RWPE1 (cell line): ENCODE measurements around the gene NLGN1.
A peak's percentile ranks its signal among the peaks of the same experiment; 100 is the strongest.

Source experiments
- CTCF ChIA-PET: fragments of 350-600 bp; sonication (Branson Sonifier 250); formaldehyde crosslinking; extraction: SDS; loops from one replicate; lab custom pipeline; 2021; lab: Yijun Ruan, JAX
- POLR2A ChIA-PET: fragments of 400-600 bp; formaldehyde crosslinking; extraction: SDS; loops from one replicate; lab custom pipeline; 2020; ENCODE audit warnings: antibody characterized with exemption; ENCODE audit not compliant: low non-redundant PET; lab: Yijun Ruan, JAX
- DNase-seq: peaks from one replicate; pipeline ENCODE4 v3.0.0; 2012; ENCODE audit warnings: low spot score
- H3K27ac ChIP-seq: fragments of 450-650 bp; 2 replicates; pipeline ENCODE4 v1.5.1; 2017
- TF ChIP-seq, protein P1 (sequence below): fragments of 450-650 bp; conservative IDR thresholded peaks from 2 replicates; pipeline ENCODE4 v1.5.1; 2017; ENCODE audit warnings: low read depth, mild to moderate bottlenecking

The NLGN1 gene

DNA sequence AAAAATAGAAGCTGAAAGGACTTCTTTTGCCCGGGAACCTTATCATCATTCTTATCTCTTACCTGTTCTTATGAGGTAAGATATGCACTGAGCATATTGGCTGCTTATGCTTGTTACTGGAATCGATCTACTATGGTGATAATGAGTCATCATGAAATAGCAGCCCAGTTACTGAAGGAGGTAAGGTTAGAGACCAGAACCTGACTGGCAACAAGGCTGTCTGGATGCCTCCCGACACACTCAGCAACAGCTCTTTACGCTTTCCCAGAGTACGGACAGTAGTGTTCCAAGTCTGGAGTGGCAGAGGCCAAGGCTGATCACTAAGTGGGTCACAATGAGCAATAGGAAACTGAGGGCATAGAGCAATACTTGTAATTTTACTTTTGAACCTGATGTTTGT lies 314.1 kb downstream of the NLGN1 start:
- TF ChIP-seq, protein P1, sequence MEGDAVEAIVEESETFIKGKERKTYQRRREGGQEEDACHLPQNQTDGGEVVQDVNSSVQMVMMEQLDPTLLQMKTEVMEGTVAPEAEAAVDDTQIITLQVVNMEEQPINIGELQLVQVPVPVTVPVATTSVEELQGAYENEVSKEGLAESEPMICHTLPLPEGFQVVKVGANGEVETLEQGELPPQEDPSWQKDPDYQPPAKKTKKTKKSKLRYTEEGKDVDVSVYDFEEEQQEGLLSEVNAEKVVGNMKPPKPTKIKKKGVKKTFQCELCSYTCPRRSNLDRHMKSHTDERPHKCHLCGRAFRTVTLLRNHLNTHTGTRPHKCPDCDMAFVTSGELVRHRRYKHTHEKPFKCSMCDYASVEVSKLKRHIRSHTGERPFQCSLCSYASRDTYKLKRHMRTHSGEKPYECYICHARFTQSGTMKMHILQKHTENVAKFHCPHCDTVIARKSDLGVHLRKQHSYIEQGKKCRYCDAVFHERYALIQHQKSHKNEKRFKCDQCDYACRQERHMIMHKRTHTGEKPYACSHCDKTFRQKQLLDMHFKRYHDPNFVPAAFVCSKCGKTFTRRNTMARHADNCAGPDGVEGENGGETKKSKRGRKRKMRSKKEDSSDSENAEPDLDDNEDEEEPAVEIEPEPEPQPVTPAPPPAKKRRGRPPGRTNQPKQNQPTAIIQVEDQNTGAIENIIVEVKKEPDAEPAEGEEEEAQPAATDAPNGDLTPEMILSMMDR, result no peak
- POLR2A ChIA-PET, result no interaction called here
- CTCF ChIA-PET, result interaction anchor here (0.7 kb wide), 1 partner anchor 1107 kb away, joined by 3 read pairs; no protein-coding TSS in a partner anchor
- peak; percentile 12 for DNase-seq
- no peak overlapping the region for H3K27ac ChIP-seq

DNA sequence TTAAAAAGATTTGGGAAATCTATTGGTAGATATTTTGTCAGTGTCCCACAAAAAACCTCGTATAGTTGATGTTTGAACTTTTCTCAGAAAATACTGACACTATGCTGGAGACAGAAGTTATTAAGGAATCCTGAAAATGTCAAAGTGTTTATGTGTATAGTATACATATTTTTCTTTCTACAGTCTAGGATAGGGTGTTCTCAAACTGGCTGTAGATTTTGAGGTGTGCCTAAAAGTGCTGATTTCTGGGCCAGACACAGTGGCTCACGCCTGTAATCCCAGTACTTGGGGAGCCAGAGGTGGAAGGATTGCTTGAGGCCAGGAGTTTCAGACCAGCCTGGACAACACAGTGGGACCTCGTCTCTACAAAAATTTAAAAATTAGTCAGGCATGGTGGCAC lies 322.0 kb downstream of the NLGN1 start:
- no peak overlapping the region for H3K27ac ChIP-seq
- no peak for DNase-seq
- POLR2A ChIA-PET, result no interaction called here
- TF ChIP-seq, protein P1, result no peak
- CTCF ChIA-PET, result interaction anchor here (0.6 kb wide), 1 partner anchor 645 kb away, joined by 4 read pairs; no protein-coding TSS in a partner anchor

GRCh38 chr3:173725507-173725906 lies 328.0 kb downstream of the NLGN1 start:
- no peak for DNase-seq
- CTCF ChIA-PET, result no interaction called here

DNA sequence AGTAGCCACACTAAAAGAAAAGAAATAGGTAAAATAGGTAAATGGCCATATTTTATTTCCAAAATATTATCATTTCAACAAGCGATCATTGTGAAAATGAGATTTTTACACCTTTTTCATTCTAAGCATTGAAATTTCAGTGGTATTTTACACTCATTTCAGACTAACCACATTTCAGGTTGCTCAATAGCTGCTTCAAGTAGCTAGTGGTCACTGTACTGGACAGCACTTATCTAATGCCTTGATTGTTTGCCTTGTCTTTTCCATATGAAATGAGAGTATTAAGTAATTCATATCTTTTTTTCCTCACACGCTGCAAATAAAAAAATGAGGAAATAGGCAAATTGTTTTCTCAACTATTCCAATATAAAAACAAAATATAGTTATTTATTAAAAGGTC lies 332.8 kb downstream of the NLGN1 start:
- TF ChIP-seq, protein P1, result no peak
- H3K27ac ChIP-seq, result no peak overlapping the region
- ChIA-PET POLR2A (no interaction called here), CTCF (interaction anchor here (0.6 kb wide), 1 partner anchor 174 kb away, joined by 4 read pairs; no protein-coding TSS in a partner anchor)
- no peak for DNase-seq

More at GRCh38 chr3:173725507-173725906, 328.0 kb downstream of the NLGN1 start:
- H3K27ac ChIP-seq, result no peak overlapping the region
- POLR2A ChIA-PET, result no interaction called here
- TF ChIP-seq, protein P1, result no peak

DNA sequence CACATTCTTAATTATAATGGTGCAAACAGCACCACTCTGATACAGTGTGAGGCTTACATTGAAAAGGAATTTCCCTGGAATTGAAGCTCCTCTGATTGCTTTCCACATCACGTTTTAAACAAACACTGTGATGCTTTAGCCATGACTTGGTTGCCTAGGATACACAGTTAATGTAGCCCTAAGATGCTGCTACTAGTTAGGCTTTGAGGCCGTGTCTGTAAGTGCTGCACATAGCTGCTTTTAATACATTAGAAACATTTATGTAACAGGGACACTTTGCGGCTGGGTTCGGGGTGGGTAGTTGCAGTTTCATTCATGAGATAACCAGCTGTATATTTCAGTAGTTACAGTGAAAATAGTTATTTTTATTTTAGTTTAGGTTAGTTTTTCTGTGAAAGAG lies 334.7 kb downstream of the NLGN1 start:
- TF ChIP-seq, protein P1, result no peak
- ChIA-PET POLR2A (no interaction called here), CTCF (no interaction called here)
- no peak for DNase-seq
- no peak overlapping the region for H3K27ac ChIP-seq

DNA sequence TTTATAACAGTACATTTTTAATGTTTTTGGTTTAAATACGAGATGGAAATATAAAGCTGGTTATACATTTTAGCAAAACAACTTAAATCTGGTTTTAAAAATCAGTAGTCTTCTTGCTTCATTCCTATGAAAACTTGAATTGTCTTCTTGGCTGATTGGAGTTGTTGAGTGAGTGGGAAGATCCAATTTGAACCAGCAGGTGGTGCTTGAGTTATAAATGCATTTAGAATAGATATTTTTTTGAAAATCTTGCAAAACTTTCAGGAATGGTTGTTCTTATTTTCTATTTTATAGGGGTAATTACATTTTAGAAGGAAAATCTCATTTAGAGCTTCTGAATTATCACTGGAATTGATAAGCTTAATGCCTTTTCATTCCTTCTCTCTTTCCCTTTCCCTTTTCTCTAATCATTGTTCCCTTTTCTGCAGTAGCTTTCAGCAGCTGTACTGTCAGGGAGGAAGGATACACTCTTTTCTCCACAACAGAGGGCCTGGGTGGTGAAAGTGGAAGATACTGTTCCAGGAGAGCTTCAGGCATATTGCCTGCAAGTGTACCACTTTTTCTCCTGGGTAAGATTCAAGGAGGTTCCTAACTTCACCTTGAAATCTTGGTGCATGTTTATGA lies 335.6 kb downstream of the NLGN1 start:
- H3K27ac ChIP-seq, result no peak overlapping the region
- TF ChIP-seq, protein P1, result 0 out of 2 replicates have a peak, but pooled peaks have one; percentile 15
- ChIA-PET POLR2A (no interaction called here), CTCF (interaction anchor here (0.6 to 0.7 kb wide), 4 partner anchors 10 to 150 kb away, joined by 3 to 4 read pairs (median 4); no protein-coding TSS in a partner anchor)
- DNase-seq, result no peak
